Measurements from ENCODE around the gene UTP4. TPM values are rescaled to one million over a fixed set of nuclear protein-coding genes. Genes with fewer than 3 reads are reported as not detected.

The UTP4 gene
- total and polyA plus RNA-seq, 11 donors = 11.8 to 38.2 (median 28.3) TPM

DNA sequence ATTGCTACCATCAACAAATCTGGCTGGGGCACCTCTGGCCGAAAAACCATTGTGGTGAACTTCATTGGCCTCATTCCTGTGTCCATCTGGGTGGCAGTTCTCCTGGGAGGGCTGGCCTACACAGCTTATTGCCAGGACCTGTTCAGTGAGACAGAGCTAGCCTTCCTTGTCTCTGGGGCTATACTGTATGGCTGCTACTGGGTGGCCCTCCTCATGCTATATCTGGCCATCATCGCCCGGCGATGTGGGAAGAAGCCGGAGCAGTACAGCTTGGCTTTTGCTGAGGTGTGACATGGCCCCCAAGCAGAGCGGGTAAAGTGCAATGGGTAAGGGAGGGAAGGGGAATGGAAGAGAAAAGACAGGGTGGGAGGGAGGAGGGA is 17.5 kb upstream of the UTP4 start:
- WGBS, 4 donors = 96 to 97% (median 97%) methylated on average over 6 of the region's 6 CpGs
- intact Hi-C loops (cut with DNase I) = loop anchor here in 4 of 10 donors (5.0 to 10.0 kb wide), 4 partner anchors 130 to 580 kb away; partner anchors contain the start of gene ZFP90 (in 1 of the 4)
- H3K36me3 ChIP-seq = peaks cover 0 to 73% (median 50%) of the 10 kb centered on the region in 9 donors
- no peaks in the 10 kb centered on the region for H3K9me3 ChIP-seq
- H3K27ac ChIP-seq = no peak overlapping the region
- H3K4me3 ChIP-seq = no peak overlapping the region
- TF ChIP-seq POLR2A (IDR thresholded peaks at IDR 0.05) = no peak
- TF ChIP-seq, protein P1, sequence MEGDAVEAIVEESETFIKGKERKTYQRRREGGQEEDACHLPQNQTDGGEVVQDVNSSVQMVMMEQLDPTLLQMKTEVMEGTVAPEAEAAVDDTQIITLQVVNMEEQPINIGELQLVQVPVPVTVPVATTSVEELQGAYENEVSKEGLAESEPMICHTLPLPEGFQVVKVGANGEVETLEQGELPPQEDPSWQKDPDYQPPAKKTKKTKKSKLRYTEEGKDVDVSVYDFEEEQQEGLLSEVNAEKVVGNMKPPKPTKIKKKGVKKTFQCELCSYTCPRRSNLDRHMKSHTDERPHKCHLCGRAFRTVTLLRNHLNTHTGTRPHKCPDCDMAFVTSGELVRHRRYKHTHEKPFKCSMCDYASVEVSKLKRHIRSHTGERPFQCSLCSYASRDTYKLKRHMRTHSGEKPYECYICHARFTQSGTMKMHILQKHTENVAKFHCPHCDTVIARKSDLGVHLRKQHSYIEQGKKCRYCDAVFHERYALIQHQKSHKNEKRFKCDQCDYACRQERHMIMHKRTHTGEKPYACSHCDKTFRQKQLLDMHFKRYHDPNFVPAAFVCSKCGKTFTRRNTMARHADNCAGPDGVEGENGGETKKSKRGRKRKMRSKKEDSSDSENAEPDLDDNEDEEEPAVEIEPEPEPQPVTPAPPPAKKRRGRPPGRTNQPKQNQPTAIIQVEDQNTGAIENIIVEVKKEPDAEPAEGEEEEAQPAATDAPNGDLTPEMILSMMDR (IDR thresholded peaks at IDR 0.05) = no peak
- ATAC-seq (no peak), DNase-seq (no peak)
- peaks cover 0 to 53% (median 23%) of the 10 kb centered on the region in 12 donors for H3K4me1 ChIP-seq
- no peaks in the 10 kb centered on the region for H3K27me3 ChIP-seq

DNA sequence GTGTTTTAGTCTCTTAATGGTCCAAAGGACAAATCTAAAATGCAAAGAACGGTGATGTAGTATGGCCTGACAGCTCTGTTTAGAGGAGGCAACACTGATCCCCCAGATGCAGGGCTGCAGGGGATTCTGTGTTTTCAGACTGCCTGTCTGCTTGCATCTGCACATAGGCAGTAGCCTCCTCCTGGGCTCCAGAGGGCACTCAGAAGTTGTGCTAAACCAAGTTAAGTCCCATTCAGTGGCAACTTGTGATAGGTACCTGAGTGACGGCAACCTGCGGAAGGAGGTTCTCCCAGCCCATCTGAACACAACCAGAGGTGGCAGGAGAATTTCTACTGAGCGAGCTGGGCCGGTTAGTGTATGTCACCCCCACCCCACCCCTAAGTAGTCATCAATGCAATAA is 17.1 kb upstream of the UTP4 start:
- 95 to 98% (median 96%) methylated on average over 5 of the region's 5 CpGs for WGBS, 4 donors
- TF ChIP-seq, protein P1 (IDR thresholded peaks at IDR 0.05) = no peak
- TF ChIP-seq POLR2A (IDR thresholded peaks at IDR 0.05) = no peak
- no peak for ATAC-seq
- H3K27me3 ChIP-seq = no peaks in the 10 kb centered on the region
- no peak for DNase-seq
- no peaks in the 10 kb centered on the region for H3K9me3 ChIP-seq
- H3K27ac ChIP-seq = no peak overlapping the region
- intact Hi-C loops (cut with DNase I) = loop anchor here in 4 of 10 donors (5.0 to 10.0 kb wide), 4 partner anchors 131 to 581 kb away; partner anchors contain the start of gene ZFP90 (in 1 of the 4)
- peaks cover 0 to 73% (median 52%) of the 10 kb centered on the region in 9 donors for H3K36me3 ChIP-seq
- peaks cover 0 to 53% (median 23%) of the 10 kb centered on the region in 12 donors for H3K4me1 ChIP-seq
- H3K4me3 ChIP-seq = no peak overlapping the region

DNA sequence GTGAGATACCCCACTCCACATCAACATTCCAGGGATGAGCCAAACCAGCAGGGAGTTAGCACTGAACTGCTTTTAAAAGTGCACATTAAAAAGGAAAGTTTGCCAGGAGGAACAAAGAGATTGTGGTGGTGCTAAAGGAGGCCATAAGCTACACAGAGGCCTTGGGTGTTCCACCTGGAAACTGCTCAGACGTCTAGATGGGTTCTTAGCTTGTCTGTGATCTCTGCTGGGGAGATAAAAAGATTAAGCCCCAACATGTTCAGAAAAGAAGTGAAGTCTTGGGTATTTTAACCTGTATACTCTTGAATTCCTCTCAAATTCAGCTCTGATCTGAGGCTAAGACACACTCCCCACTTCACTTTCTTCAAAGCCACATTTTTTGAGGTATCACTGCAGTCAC is 16.6 kb upstream of the UTP4 start:
- Histone ChIP-seq H3K27me3 (no peaks in the 10 kb centered on the region), H3K9me3 (no peaks in the 10 kb centered on the region), H3K36me3 (peaks cover 0 to 73% (median 53%) of the 10 kb centered on the region in 9 donors), H3K4me1 (peaks cover 0 to 53% (median 23%) of the 10 kb centered on the region in 12 donors), H3K27ac (peak overlapping the region in 2 of 12 donors; percentile 10 to 17), H3K4me3 (no peak overlapping the region)
- TF ChIP-seq POLR2A (IDR thresholded peaks at IDR 0.05) = no peak
- TF ChIP-seq, protein P1 (IDR thresholded peaks at IDR 0.05) = no peak
- ATAC-seq (no peak), DNase-seq (no peak)
- intact Hi-C loops (cut with DNase I) = loop anchor here in 4 of 10 donors (5.0 to 10.0 kb wide), 4 partner anchors 131 to 581 kb away; partner anchors contain the start of gene ZFP90 (in 1 of the 4)
- WGBS, 4 donors = 52 to 67% (median 65%) methylated on average over 1 of the region's 1 CpG

DNA sequence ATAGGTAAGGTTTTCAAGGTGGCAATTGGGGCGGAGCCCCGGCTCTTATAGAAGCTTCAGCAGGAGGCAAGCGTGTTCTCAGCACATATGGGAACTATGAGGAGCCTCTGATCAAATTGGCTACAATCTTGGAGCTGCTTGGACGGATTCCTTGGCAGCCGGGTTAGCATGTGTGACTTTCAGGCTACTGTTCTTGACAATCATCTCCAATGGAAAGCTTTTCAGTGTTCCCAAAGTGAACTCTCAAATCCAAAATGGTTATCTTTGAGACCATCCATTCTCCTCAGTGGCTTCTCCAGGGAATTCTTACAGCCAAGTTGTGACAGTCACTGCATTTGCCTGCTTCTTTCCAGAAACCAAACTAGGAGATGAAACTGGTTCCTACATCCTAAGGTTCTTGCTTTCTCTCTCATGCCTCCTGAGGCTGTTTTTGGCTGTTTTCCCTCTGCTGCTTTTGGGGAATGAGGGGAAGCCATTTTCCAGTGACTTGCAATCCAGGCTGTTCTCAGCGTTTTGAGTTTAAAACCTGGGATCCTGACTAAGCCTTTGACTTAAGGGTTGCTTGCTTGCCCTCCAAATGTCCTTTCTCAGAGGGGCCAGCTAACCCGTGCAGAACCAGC is 16.1 kb upstream of the UTP4 start:
- H3K9me3 ChIP-seq = no peaks in the 10 kb centered on the region
- DNase-seq = no peak
- peaks cover 0 to 78% (median 58%) of the 10 kb centered on the region in 9 donors for H3K36me3 ChIP-seq
- H3K27ac ChIP-seq = peak overlapping the region in 6 of 12 donors; percentile 16 to 68 (median 46)
- peaks cover 0 to 53% (median 23%) of the 10 kb centered on the region in 12 donors for H3K4me1 ChIP-seq
- TF ChIP-seq, protein P1 (IDR thresholded peaks at IDR 0.05) = no peak
- no peak for TF ChIP-seq POLR2A (IDR thresholded peaks at IDR 0.05)
- intact Hi-C loops (cut with DNase I) = loop anchor here in 4 of 10 donors (5.0 to 10.0 kb wide), 4 partner anchors 132 to 582 kb away; partner anchors contain the start of gene ZFP90 (in 1 of the 4)
- no peak overlapping the region for H3K4me3 ChIP-seq
- WGBS, 4 donors = 51 to 82% (median 61%) methylated on average over 7 of the region's 7 CpGs
- no peaks in the 10 kb centered on the region for H3K27me3 ChIP-seq
- ATAC-seq = no peak

Data from heart left ventricle (tissue), 16 donors.